GM06990 (cell line): ENCODE measurements around the gene STXBP5.

Experiments
- DNase-seq: peaks from one replicate; pipeline ENCODE4 v3.0.0-alpha.2; 2011; ENCODE audit not compliant: insufficient read length; ENCODE audit errors: extremely low read depth
- H3K27me3 ChIP-seq: replicated peaks from 2 replicates; pipeline ENCODE4 v1.6.0; 2011; ENCODE audit warnings: low read length; ENCODE audit not compliant: control insufficient read depth, insufficient read depth
- H3K36me3 ChIP-seq: 2 replicates; pipeline ENCODE4 v1.5.1; 2011; ENCODE audit warnings: low read length; ENCODE audit not compliant: control insufficient read depth, insufficient read depth
- H3K4me3 ChIP-seq: replicated peaks from 2 replicates; pipeline ENCODE4 v1.5.1; 2011; ENCODE audit warnings: low read depth, mild to moderate bottlenecking, control low read depth, low read length
- TF ChIP-seq, protein P1 (sequence below): IDR thresholded peaks from 2 replicates; pipeline ENCODE4 v1.5.1; 2011; ENCODE audit warnings: low read length, control low read depth, mild to moderate bottlenecking, inconsistent platforms; ENCODE audit not compliant: insufficient read depth, poor library complexity, severe bottlenecking

STXBP5 gene

DNA sequence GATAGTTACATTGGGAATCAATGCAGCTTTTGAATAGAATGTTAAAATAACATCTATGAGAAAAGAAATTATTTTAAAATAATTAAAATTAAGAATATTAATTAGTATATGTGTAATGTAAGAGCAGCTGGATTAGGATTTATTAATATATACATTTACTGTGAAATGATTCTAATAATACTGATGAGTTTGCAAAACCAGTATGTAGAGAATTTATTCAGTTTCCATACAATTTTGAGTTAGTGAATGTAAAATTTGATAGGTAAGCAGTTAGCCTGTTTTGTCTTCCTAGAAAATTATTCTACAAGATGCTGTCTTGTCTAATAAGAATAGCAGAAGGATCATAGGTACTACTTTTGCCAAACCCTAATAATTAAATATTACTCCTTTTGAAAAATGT is 70.6 kb downstream of the STXBP5 start:
- no peak overlapping the region for H3K4me3 ChIP-seq
- DNase-seq, result no peak
- no peaks in the 10 kb centered on the region for H3K27me3 ChIP-seq
- TF ChIP-seq, protein P1, sequence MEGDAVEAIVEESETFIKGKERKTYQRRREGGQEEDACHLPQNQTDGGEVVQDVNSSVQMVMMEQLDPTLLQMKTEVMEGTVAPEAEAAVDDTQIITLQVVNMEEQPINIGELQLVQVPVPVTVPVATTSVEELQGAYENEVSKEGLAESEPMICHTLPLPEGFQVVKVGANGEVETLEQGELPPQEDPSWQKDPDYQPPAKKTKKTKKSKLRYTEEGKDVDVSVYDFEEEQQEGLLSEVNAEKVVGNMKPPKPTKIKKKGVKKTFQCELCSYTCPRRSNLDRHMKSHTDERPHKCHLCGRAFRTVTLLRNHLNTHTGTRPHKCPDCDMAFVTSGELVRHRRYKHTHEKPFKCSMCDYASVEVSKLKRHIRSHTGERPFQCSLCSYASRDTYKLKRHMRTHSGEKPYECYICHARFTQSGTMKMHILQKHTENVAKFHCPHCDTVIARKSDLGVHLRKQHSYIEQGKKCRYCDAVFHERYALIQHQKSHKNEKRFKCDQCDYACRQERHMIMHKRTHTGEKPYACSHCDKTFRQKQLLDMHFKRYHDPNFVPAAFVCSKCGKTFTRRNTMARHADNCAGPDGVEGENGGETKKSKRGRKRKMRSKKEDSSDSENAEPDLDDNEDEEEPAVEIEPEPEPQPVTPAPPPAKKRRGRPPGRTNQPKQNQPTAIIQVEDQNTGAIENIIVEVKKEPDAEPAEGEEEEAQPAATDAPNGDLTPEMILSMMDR, result no peak
- no peaks in the 10 kb centered on the region for H3K36me3 ChIP-seq

DNA sequence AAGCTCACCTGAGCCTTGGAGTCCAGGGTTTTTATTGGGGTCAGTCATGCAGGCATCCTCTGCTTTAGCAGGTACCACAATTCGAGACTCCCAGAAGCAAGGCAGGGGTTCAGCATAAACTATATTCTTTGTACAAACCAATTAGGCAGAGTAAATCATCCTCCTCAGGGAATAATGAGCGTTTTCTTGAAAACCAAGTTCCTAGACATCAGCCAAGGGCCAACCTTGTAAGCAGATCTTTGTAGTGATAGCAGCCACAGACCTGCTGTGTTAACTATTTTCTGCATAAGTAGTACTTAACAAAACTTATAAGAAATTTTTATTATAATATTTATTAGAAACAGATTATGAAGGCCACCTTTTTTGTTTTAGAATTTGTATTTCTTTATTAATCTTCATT is 74.7 kb downstream of the STXBP5 start:
- DNase-seq, result no peak
- Histone ChIP-seq H3K4me3 (no peak overlapping the region), H3K27me3 (no peaks in the 10 kb centered on the region), H3K36me3 (no peaks in the 10 kb centered on the region)
- TF ChIP-seq, protein P1, result no peak

DNA sequence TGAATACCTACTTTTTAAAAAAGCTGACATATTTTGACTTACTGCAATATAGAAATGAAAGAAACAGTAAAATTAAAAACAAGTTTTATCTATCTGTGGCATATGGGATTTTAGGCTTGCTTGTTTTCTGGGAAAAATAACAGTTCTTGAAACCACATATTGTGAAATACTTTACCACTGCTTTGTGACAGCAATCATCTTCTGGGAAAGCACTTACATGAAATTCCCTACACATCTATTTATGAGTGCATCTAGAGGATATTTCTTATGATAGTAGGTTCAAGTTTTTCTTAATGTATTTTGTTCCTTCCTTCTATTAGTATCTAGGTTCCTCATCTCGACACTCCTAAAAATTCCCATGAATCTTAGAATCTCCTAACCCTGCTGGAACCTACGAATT is 75.2 kb downstream of the STXBP5 start:
- TF ChIP-seq, protein P1, result no peak
- H3K27me3 ChIP-seq, result no peaks in the 10 kb centered on the region
- H3K4me3 ChIP-seq, result no peak overlapping the region
- no peak for DNase-seq
- no peaks in the 10 kb centered on the region for H3K36me3 ChIP-seq

DNA sequence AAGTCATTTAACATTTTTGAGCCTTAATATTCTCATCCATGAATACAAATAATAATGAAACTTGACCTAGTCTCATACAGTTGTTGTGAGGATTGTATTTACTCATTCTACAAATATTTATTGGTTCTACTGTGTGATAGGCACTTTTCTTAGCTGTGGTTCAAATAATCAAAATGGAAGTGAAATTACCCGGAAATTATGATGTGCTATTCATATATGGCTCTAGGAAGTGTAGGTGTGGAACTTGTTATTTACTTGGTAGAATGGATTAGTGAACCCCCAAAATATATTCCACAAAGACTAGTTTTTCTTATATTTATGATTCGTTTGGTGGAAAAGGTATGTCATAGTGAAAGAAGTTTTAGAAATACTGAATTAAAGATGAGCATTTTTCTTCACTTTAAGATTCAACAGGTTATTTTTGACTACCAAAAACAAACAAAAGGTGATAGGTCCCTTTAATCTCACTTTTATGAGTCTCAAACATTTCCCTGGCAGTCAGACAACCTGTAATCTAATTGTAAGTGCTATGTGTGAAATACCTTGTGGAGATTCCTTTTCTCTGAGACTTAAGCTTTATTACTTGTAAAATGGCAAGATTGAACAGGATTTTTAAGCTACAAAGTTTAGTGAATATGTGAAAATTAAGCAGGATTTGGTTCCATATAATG is 77.8 kb downstream of the STXBP5 start:
- H3K4me3 ChIP-seq, result no peak overlapping the region
- no peaks in the 10 kb centered on the region for H3K36me3 ChIP-seq
- TF ChIP-seq, protein P1, result no peak
- no peaks in the 10 kb centered on the region for H3K27me3 ChIP-seq
- no peak for DNase-seq

DNA sequence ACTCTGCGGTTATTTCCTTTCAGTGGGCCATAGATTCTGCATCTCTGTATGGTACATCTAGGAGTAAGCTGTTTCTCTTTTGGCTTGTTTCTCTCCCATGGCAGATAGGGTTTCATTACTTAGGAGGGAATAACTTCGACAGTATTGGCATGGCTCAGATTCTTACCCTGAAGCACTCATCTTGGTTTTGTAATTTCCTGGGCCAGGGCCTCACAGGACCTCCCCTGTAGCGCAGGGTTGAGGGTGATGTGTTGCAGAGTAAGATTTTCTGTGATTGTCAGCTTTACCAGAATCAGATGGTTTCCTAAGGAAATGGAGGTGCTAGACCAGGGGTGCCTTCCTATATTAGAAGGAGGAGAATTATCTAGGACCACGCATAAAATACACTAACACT is 78.3 kb downstream of the STXBP5 start:
- Histone ChIP-seq H3K36me3 (no peaks in the 10 kb centered on the region), H3K27me3 (no peaks in the 10 kb centered on the region), H3K4me3 (no peak overlapping the region)
- TF ChIP-seq, protein P1, result no peak
- DNase-seq, result no peak

DNA sequence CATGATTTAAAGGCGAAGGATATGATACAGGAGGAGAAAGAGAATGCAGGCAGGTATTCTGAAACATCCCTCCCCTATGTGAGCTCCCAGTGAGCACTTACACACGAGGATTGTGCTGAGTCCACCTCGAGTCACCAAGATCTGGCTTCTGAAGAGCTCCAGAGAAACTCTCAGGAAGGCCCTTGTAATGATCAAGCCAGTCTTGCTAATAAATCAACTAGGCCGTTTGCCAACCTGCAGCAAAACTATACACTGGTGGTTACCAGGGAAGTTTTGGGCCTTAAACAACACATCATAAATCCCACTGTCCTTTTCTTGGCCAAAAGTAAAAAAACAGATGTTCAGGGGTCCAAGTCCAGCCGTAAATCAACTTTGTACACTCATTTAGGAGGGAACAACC is 79.2 kb downstream of the STXBP5 start:
- no peak for DNase-seq
- TF ChIP-seq, protein P1, result no peak
- H3K36me3 ChIP-seq, result no peaks in the 10 kb centered on the region

More for the DNA sequence above, 79.2 kb downstream of the STXBP5 start:
- Histone ChIP-seq H3K27me3 (no peaks in the 10 kb centered on the region), H3K4me3 (no peak overlapping the region)
